NCI-H524 treated with DMSO at 0.1 percent for 48 hours (cell line): ENCODE results near the gene FTCD.
"Not testable (repeated sequence)": the region's sequence is repeated elsewhere in the genome, so short reads cannot be mapped to it uniquely, and the experiment has no call there.

Experiments used
- DNase-seq: peaks from one replicate; lab custom pipeline; 2025; lab: John Stamatoyannopoulos, UW

The FTCD gene

GRCh38 chr21:46140352-46141003 lies 14.9 kb downstream of the FTCD start:
- not testable (repeated sequence) for DNase-seq

GRCh38 chr21:46139686-46140085 lies 15.7 kb downstream of the FTCD start:
- no peak for DNase-seq

- DNase-seq = no peak
Measured at GRCh38 chr21:46138383-46138970, 16.9 kb downstream of the FTCD start.

- DNase-seq = no peak
Measured at GRCh38 chr21:46137908-46138307, 17.5 kb downstream of the FTCD start.

GRCh38 chr21:46136739-46137349 lies 18.5 kb downstream of the FTCD start:
- no peak for DNase-seq

- DNase-seq = no peak
Measured at GRCh38 chr21:46135782-46136395, 19.5 kb downstream of the FTCD start.

GRCh38 chr21:46131838-46132651 lies 23.3 kb downstream of the FTCD start:
- DNase-seq = no peak

- DNase-seq = no peak
Measured at GRCh38 chr21:46131588-46131837, 23.9 kb downstream of the FTCD start.

- DNase-seq = no peak
Measured at GRCh38 chr21:46130831-46131587, 24.4 kb downstream of the FTCD start.

- DNase-seq = no peak
Measured at GRCh38 chr21:46129846-46130651, 25.3 kb downstream of the FTCD start.

- DNase-seq = no peak
Measured at GRCh38 chr21:46128933-46129571, 26.3 kb downstream of the FTCD start.

GRCh38 chr21:46128106-46128932 lies 27.1 kb downstream of the FTCD start:
- DNase-seq = no peak

- DNase-seq = no peak
Measured at GRCh38 chr21:46127239-46128105, 27.9 kb downstream of the FTCD start.

- no peak for DNase-seq
Measured at GRCh38 chr21:46126309-46127238, 28.8 kb downstream of the FTCD start.

GRCh38 chr21:46125846-46126301 lies 29.5 kb downstream of the FTCD start:
- DNase-seq = no peak

GRCh38 chr21:46124926-46125845 lies 30.2 kb downstream of the FTCD start:
- DNase-seq = no peak
